Measurements from ENCODE around the gene FOXO3. TPM values are rescaled to one million over a fixed set of nuclear protein-coding genes. Genes with fewer than 3 reads are reported as not detected.

FOXO3 gene
- total RNA-seq, 3 donors from 2014 or later = 107 to 181 (median 155) TPM

GRCh38 chr6:108723594-108723993 lies 162.9 kb downstream of the FOXO3 start:
- Histone ChIP-seq H3K4me1 (no peaks in the 10 kb centered on the region), H3K36me3 (no peaks in the 10 kb centered on the region), H3K27me3 (no peaks in the 10 kb centered on the region), H3K27ac (no peak overlapping the region), H3K9me3 (no peaks in the 10 kb centered on the region), H3K4me3 (no peak overlapping the region)
- DNase-seq (ENCODE audit: low spot score in 2 of 2) = no peak
- intact Hi-C loops (cut with DNase I; ENCODE audit: low total_unique reads) = no loop called here
- TF ChIP-seq POLR2AphosphoS5 (IDR thresholded peaks at IDR 0.05) (no peak), POLR2A (IDR thresholded peaks at IDR 0.05) (no peak), CTCF (IDR thresholded peaks at IDR 0.05) (no peak)

- Histone ChIP-seq H3K27ac (no peak overlapping the region), H3K9me3 (no peaks in the 10 kb centered on the region), H3K36me3 (no peaks in the 10 kb centered on the region), H3K27me3 (no peaks in the 10 kb centered on the region), H3K4me3 (no peak overlapping the region), H3K4me1 (peaks cover 0 to 5% of the 10 kb centered on the region in 2 donors)
- intact Hi-C loops (cut with DNase I; ENCODE audit: low total_unique reads) = no loop called here
- TF ChIP-seq POLR2A (IDR thresholded peaks at IDR 0.05) (no peak), POLR2AphosphoS5 (IDR thresholded peaks at IDR 0.05) (no peak), CTCF (IDR thresholded peaks at IDR 0.05) (no peak)
- DNase-seq (ENCODE audit: low spot score in 2 of 2) = no peak
Observed at GRCh38 chr6:108726726-108727339, 166.1 kb downstream of the FOXO3 start.

GRCh38 chr6:108727966-108728730 lies 167.4 kb downstream of the FOXO3 start:
- H3K27me3 ChIP-seq = no peaks in the 10 kb centered on the region
- no peaks in the 10 kb centered on the region for H3K36me3 ChIP-seq
- no peak overlapping the region for H3K4me3 ChIP-seq
- H3K4me1 ChIP-seq = peaks cover 0 to 5% of the 10 kb centered on the region in 2 donors
- H3K27ac ChIP-seq = no peak overlapping the region
- no peak for DNase-seq (ENCODE audit: low spot score in 2 of 2)
- no peaks in the 10 kb centered on the region for H3K9me3 ChIP-seq
- intact Hi-C loops (cut with DNase I; ENCODE audit: low total_unique reads) = no loop called here
- TF ChIP-seq POLR2A (IDR thresholded peaks at IDR 0.05) (no peak), POLR2AphosphoS5 (IDR thresholded peaks at IDR 0.05) (no peak), CTCF (IDR thresholded peaks at IDR 0.05) (no peak)

- intact Hi-C loops (cut with DNase I; ENCODE audit: low total_unique reads) = no loop called here
Observed at GRCh38 chr6:108728826-108729225, 168.1 kb downstream of the FOXO3 start.

More at GRCh38 chr6:108728826-108729225, 168.1 kb downstream of the FOXO3 start:
- no peak for DNase-seq (ENCODE audit: low spot score in 2 of 2)
- TF ChIP-seq POLR2AphosphoS5 (IDR thresholded peaks at IDR 0.05) = no peak
- TF ChIP-seq CTCF (IDR thresholded peaks at IDR 0.05) = no peak
- no peak for TF ChIP-seq POLR2A (IDR thresholded peaks at IDR 0.05)
- Histone ChIP-seq H3K4me3 (no peak overlapping the region), H3K27ac (no peak overlapping the region), H3K4me1 (peaks cover 0 to 5% of the 10 kb centered on the region in 2 donors), H3K9me3 (no peaks in the 10 kb centered on the region), H3K27me3 (no peaks in the 10 kb centered on the region), H3K36me3 (no peaks in the 10 kb centered on the region)

Data from breast epithelium (tissue), 4 donors.